NB4 (cell line): Measurements from ENCODE around the gene MCTP1.

Experiments used
- DNase-seq: peaks from one replicate; pipeline ENCODE4 v3.0.0; 2010; ENCODE audit warnings: low read depth
- H3K4me3 ChIP-seq: one replicate; pipeline ENCODE4 v1.5.1; 2011; ENCODE audit warnings: mild to moderate bottlenecking, low read depth, low read length, moderate library complexity
- CTCF ChIP-seq: IDR thresholded peaks from one replicate; pipeline ENCODE4 v1.5.1; 2012; ENCODE audit warnings: low read depth, low read length
- MAX ChIP-seq: IDR thresholded peaks from 2 replicates; pipeline ENCODE4 v1.6.1; 2011; ENCODE audit warnings: low read depth, low read length
- MYC ChIP-seq: IDR thresholded peaks from 2 replicates; pipeline ENCODE4 v1.6.1; 2011; ENCODE audit warnings: low read depth, low read length
- POLR2A ChIP-seq: IDR thresholded peaks from 2 replicates; pipeline ENCODE4 v1.6.1; 2011; ENCODE audit warnings: mild to moderate bottlenecking; ENCODE audit not compliant: insufficient read length; ENCODE audit errors: extremely low read depth

MCTP1 gene

GRCh38 chr5:95105638-95106037 lies 179.3 kb downstream of the MCTP1 start:
- DNase-seq: no peak
- TF ChIP-seq MYC: no peak
- no peak for TF ChIP-seq POLR2A
- TF ChIP-seq MAX: no peak
- no peak for TF ChIP-seq CTCF
- no peak overlapping the region for H3K4me3 ChIP-seq

- no peak for DNase-seq
- no peak for TF ChIP-seq POLR2A
- TF ChIP-seq MYC: no peak
- no peak for TF ChIP-seq CTCF
- no peak for TF ChIP-seq MAX
- H3K4me3 ChIP-seq: no peak overlapping the region
These were observed 182.2 kb downstream of the MCTP1 start for GRCh38 chr5:95102687-95103086.

- DNase-seq: no peak
- H3K4me3 ChIP-seq: no peak overlapping the region
- TF ChIP-seq MAX: no peak
These were observed 182.8 kb downstream of the MCTP1 start for GRCh38 chr5:95102080-95102479.

- no peak overlapping the region for H3K4me3 ChIP-seq
- TF ChIP-seq CTCF (no peak), POLR2A (no peak), MYC (no peak), MAX (no peak)
- DNase-seq: no peak
These were observed 184.3 kb downstream of the MCTP1 start for GRCh38 chr5:95100551-95100950.

GRCh38 chr5:95098012-95098411 lies 186.9 kb downstream of the MCTP1 start:
- no peak overlapping the region for H3K4me3 ChIP-seq
- DNase-seq: no peak
- TF ChIP-seq MYC (no peak), CTCF (no peak), MAX (no peak), POLR2A (no peak)

- TF ChIP-seq MYC (no peak), MAX (no peak), POLR2A (no peak), CTCF (no peak)
- no peak overlapping the region for H3K4me3 ChIP-seq
- no peak for DNase-seq
These were observed 191.7 kb downstream of the MCTP1 start for GRCh38 chr5:95093211-95093610.
